ENCODE data around the gene RGS1. TPM values are rescaled to one million over a fixed set of nuclear protein-coding genes. Genes with fewer than 3 reads are reported as not detected.
A peak's percentile ranks its signal among the peaks of the same experiment; 100 is the strongest.

Gene RGS1
- total and polyA plus RNA-seq, 7 donors: 34.8 to 153 (median 52.9) TPM

GRCh38 chr1:192592981-192593708, 17.6 kb downstream of the RGS1 start:
- Histone ChIP-seq H3K27me3 (no peaks in the 10 kb centered on the region), H3K9me3 (no peaks in the 10 kb centered on the region), H3K27ac (peak overlapping the region; percentile 75 to 83 (median 80)), H3K36me3 (no peaks in the 10 kb centered on the region), H3K4me1 (peaks cover 0 to 22% (median 15%) of the 10 kb centered on the region in 4 donors), H3K4me3 (peak overlapping the region in 2 of 4 donors; percentile 9 to 10)
- peak in 2 of 4 donors; percentile 71 to 83 for TF ChIP-seq EP300 (IDR thresholded peaks at IDR 0.05)
- peak; percentile 33 to 70 (median 62) for TF ChIP-seq POLR2AphosphoS5 (IDR thresholded peaks at IDR 0.05)
- TF ChIP-seq POLR2A (IDR thresholded peaks at IDR 0.05): no peak
- TF ChIP-seq, protein P1, sequence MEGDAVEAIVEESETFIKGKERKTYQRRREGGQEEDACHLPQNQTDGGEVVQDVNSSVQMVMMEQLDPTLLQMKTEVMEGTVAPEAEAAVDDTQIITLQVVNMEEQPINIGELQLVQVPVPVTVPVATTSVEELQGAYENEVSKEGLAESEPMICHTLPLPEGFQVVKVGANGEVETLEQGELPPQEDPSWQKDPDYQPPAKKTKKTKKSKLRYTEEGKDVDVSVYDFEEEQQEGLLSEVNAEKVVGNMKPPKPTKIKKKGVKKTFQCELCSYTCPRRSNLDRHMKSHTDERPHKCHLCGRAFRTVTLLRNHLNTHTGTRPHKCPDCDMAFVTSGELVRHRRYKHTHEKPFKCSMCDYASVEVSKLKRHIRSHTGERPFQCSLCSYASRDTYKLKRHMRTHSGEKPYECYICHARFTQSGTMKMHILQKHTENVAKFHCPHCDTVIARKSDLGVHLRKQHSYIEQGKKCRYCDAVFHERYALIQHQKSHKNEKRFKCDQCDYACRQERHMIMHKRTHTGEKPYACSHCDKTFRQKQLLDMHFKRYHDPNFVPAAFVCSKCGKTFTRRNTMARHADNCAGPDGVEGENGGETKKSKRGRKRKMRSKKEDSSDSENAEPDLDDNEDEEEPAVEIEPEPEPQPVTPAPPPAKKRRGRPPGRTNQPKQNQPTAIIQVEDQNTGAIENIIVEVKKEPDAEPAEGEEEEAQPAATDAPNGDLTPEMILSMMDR (IDR thresholded peaks at IDR 0.05): no peak
- intact Hi-C loops (cut with DNase I): loop anchor here (5.0 kb wide), 2 partner anchors 106 to 314 kb away; no protein-coding TSS in a partner anchor
- 94% methylated on average over 2 of the region's 2 CpGs for WGBS, 2 donors
- DNase-seq: no peak

GRCh38 chr1:192595299-192595698, 19.7 kb downstream of the RGS1 start:
- no peak overlapping the region for H3K27ac ChIP-seq
- TF ChIP-seq, protein P1 (IDR thresholded peaks at IDR 0.05): no peak
- TF ChIP-seq EP300 (IDR thresholded peaks at IDR 0.05) (no peak), POLR2AphosphoS5 (IDR thresholded peaks at IDR 0.05) (no peak), POLR2A (IDR thresholded peaks at IDR 0.05) (no peak)
- H3K4me3 ChIP-seq: no peak overlapping the region
- intact Hi-C loops (cut with DNase I): no loop called here
- peaks cover 0 to 22% (median 12%) of the 10 kb centered on the region in 4 donors for H3K4me1 ChIP-seq
- WGBS, 2 donors: 60 to 84% methylated on average over 3 of the region's 3 CpGs
- no peaks in the 10 kb centered on the region for H3K27me3 ChIP-seq
- no peaks in the 10 kb centered on the region for H3K9me3 ChIP-seq
- no peak for DNase-seq
- no peaks in the 10 kb centered on the region for H3K36me3 ChIP-seq

GRCh38 chr1:192598589-192598988, 23.0 kb downstream of the RGS1 start:
- Histone ChIP-seq H3K36me3 (no peaks in the 10 kb centered on the region), H3K4me1 (peaks cover 0 to 10% (median 1%) of the 10 kb centered on the region in 4 donors), H3K27ac (no peak overlapping the region), H3K27me3 (no peaks in the 10 kb centered on the region), H3K9me3 (no peaks in the 10 kb centered on the region), H3K4me3 (no peak overlapping the region)
- no peak for TF ChIP-seq POLR2AphosphoS5 (IDR thresholded peaks at IDR 0.05)
- no peak for TF ChIP-seq POLR2A (IDR thresholded peaks at IDR 0.05)
- TF ChIP-seq, protein P1 (IDR thresholded peaks at IDR 0.05): no peak
- TF ChIP-seq EP300 (IDR thresholded peaks at IDR 0.05): no peak
- intact Hi-C loops (cut with DNase I): no loop called here
- 87 to 89% methylated on average over 3 of the region's 3 CpGs for WGBS, 2 donors
- no peak for DNase-seq

GRCh38 chr1:192600275-192600674, 24.7 kb downstream of the RGS1 start:
- no peaks in the 10 kb centered on the region for H3K9me3 ChIP-seq
- H3K27me3 ChIP-seq: no peaks in the 10 kb centered on the region
- H3K36me3 ChIP-seq: no peaks in the 10 kb centered on the region
- H3K4me3 ChIP-seq: no peak overlapping the region
- WGBS, 2 donors: 57 to 65% methylated on average over 1 of the region's 1 CpG
- DNase-seq: no peak
- no peak for TF ChIP-seq POLR2A (IDR thresholded peaks at IDR 0.05)
- TF ChIP-seq, protein P1 (IDR thresholded peaks at IDR 0.05): no peak
- no peak for TF ChIP-seq POLR2AphosphoS5 (IDR thresholded peaks at IDR 0.05)
- TF ChIP-seq EP300 (IDR thresholded peaks at IDR 0.05): no peak
- intact Hi-C loops (cut with DNase I): no loop called here
- no peak overlapping the region for H3K27ac ChIP-seq
- H3K4me1 ChIP-seq: peaks cover 0 to 8% (median 0%) of the 10 kb centered on the region in 4 donors
